Thyroid gland (tissue), 4 donors: ENCODE results near the gene DENND10.

Source experiments
- POLR2A ChIP-seq, 2 donors: fragments of 450-650 bp; IDR thresholded peaks; one replicate each; pipeline ENCODE4 v1.6.1; 2017; ENCODE audit warnings: antibody characterized with exemption in 2 of 2, mild to moderate bottlenecking in 2 of 2, moderate library complexity in 1 of 2
- TF ChIP-seq, protein P1 (sequence below), 6 experiments: fragments of 200-600 bp in 3 of 6; fragments of 450-650 bp in 3 of 6; sonication (generic) in 3 of 6; IDR thresholded peaks; one replicate each; pipeline ENCODE4 v1.5.1; 2016 to 2019; ENCODE audit warnings: antibody characterized with exemption in 6 of 6, mild to moderate bottlenecking in 2 of 6, inconsistent platforms in 1 of 6, moderate library complexity in 1 of 6

DNA sequence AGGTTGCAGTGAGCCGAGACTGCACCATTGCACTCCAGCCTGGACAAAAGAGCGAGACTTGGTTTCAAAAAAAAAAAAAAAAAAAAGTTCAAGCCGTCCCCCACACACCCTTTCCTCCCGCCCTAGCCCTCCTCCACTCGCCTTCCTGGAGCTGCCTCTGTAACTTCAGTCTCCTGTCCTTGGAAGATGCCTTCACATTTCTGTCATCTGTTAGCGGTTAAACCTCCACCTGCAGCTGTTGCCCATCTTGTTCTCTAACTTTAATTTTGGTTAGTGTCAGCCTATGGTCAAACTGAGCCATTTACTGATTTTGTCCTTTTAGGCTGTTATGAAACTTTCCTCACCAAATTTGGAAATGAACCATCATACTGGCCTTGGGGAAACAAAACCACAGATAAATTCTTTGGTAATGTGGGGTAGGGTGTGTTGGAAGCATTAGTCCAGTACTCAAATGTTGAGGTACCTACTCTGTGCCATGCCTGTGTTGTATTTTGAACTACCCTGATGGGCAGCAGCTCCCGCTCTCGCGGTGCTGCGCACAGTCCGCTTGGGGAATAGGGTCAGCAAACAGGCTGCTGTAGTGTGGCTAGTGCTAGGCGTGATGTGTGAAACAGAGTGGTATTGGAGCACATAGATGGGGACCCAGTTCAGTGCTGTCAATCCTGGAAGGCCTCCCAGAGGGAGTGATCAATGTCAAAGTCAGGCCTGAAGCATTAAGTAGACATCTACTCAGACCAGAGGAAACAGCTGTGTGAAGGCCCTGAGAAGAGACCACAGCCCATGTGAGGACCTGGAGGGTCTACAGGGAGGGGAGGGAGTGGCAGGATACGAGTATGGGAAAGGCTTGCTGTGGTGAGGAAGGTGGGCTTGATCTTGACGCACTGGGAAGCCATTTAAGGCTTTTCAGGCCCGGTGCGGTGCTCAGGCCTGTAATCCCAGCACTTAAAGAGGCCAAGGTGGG is 34.7 kb downstream of the DENND10 start:
- no peak for TF ChIP-seq POLR2A (IDR thresholded peaks at IDR 0.05)
- TF ChIP-seq, protein P1, sequence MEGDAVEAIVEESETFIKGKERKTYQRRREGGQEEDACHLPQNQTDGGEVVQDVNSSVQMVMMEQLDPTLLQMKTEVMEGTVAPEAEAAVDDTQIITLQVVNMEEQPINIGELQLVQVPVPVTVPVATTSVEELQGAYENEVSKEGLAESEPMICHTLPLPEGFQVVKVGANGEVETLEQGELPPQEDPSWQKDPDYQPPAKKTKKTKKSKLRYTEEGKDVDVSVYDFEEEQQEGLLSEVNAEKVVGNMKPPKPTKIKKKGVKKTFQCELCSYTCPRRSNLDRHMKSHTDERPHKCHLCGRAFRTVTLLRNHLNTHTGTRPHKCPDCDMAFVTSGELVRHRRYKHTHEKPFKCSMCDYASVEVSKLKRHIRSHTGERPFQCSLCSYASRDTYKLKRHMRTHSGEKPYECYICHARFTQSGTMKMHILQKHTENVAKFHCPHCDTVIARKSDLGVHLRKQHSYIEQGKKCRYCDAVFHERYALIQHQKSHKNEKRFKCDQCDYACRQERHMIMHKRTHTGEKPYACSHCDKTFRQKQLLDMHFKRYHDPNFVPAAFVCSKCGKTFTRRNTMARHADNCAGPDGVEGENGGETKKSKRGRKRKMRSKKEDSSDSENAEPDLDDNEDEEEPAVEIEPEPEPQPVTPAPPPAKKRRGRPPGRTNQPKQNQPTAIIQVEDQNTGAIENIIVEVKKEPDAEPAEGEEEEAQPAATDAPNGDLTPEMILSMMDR (IDR thresholded peaks at IDR 0.05): no peak
